Motor neuron (in vitro differentiated cells): Measurements from ENCODE around the gene PRG3. TPM values are rescaled to one million over a fixed set of nuclear protein-coding genes. Genes with fewer than 3 reads are reported as not detected.

ENCODE experiments used
- ATAC-seq, 8 experiments: fragments of 200-7000 bp; cut with Tn5 transposase; replicated peaks in 6 of 8; 2 replicates each; pipeline ENCODE4 v1.8.0; 2021; ENCODE audit warnings: mild to moderate bottlenecking in 8 of 8, moderate library complexity in 8 of 8
- H3K27ac ChIP-seq, 2 donors: fragments of 250-450 bp; sonication (Bioruptor Pico); 2 replicates each; pipeline ENCODE4 v1.9.0; 2021; ENCODE audit warnings: antibody characterized with exemption in 2 of 2, mild to moderate bottlenecking in 2 of 2, moderate library complexity in 1 of 2
- H3K4me1 ChIP-seq, 2 donors: fragments of 250-450 bp; sonication (Bioruptor Pico); replicated peaks in 1 of 2; 2 replicates each; pipeline ENCODE4 v1.6.1; 2021; ENCODE audit warnings: antibody characterized with exemption in 2 of 2, mild to moderate bottlenecking in 2 of 2, moderate library complexity in 1 of 2
- H3K4me3 ChIP-seq, 5 donors: fragments of 250-450 bp; sonication (Bioruptor Pico); 2 replicates each; pipeline ENCODE4 v1.9.0; 2021; ENCODE audit warnings: antibody characterized with exemption in 5 of 5, mild to moderate bottlenecking in 5 of 5, moderate library complexity in 4 of 5
- WGBS, 10 experiments: fragments of 450-650 bp; shearing (Covaris generic); methylation state at CpG; one replicate each; pipeline ENCODE4 v1.0.0; 2022; 5-methylcytosine and 5-hydroxymethylcytosine counted together
- in situ Hi-C, 9 experiments: fragments of 400-800 bp; cut with MboI; loops; one replicate each; pipeline ENCODE4 v1.15.0; 2021; ENCODE audit warnings: low sequenced_read_pairs in 9 of 9, low pct_unique_long_range_greater_than_20kb in 2 of 9; ENCODE audit not compliant: unreplicated experiment in 9 of 9
- total RNA-seq, 8 experiments: library from RNA; unstranded; fragments of 300-600 nt; gene quantifications; 2 replicates each; pipeline versions ENCODE4 v1.2.3 to v1.2.4, GENCODE V29; 2022

The PRG3 gene
- total RNA-seq, 8 experiments from 2014 or later: not detected

DNA sequence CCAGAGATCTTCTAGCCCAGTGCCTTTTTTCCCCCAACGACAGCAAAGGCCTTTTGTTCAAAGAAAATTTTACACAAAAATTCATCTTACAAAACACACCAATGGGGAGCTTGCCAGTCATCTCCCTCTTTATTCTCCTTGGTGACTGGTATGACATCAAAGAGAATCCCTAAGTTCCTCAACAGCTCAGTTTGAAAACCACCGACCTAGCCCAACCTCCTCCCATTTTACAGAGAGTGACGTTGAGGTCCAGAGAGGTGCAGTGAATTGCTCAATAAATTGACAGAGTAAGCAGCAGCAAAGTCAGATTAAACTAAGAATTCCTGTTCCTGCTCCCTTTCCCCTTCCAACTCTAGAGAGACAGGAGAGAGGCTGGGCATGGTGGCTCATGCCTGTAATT is 38.2 kb upstream of the PRG3 start:
- 83 to 100% (median 91%) methylated on average over 1 to 2 of the region's 3 CpGs; no CpG with 5 or more reads in 6 of the 10 experiments for WGBS, 10 experiments
- Histone ChIP-seq H3K4me3 (no peak overlapping the region), H3K4me1 (no peaks in the 10 kb centered on the region), H3K27ac (no peak overlapping the region)
- no peak for ATAC-seq
- in situ Hi-C loops: no loop called here

DNA sequence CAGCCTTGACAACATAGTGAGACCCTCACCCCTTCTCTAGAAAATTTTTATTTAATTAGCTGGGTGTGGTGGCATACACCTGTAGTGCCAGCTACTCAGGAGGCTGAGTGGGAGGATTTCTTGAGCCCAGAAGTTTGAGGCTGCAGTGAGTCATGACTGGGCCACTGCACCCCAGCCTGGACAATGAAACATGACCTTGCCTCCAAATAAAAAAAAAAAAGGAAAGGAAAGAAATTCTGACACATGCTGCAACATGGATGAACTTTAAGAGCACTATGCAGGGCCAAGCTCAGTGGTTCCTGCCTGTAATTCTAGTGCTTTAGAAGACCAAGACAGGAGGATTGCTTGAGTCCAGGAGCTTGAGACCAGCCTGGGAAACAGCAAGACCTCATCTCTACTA is 37.2 kb upstream of the PRG3 start:
- Histone ChIP-seq H3K4me1 (no peaks in the 10 kb centered on the region), H3K27ac (no peak overlapping the region), H3K4me3 (no peak overlapping the region)
- ATAC-seq: no peak
- in situ Hi-C loops: no loop called here

DNA sequence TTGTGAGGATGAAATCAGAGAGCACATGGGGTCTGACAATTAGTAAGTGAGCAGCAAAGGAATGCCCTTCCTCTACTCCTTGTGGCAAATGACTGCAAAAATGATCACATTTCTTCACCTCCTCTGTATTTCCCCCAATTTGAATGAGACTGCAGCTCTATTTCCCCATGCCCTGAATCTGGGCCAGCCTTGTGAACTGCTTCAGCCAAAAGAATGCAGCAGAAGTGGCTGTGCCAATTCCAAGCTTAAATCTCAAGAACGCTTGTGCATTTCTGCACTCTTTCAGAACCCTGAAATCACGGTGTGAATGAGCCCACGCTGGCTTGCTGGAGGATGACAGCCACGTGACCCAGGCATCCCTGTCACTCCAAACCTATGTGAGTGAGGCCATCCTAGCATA is 36.1 kb upstream of the PRG3 start:
- no peak for ATAC-seq
- WGBS, 10 experiments: 10 to 100% (median 60%) methylated on average over 1 to 3 of the region's 4 CpGs; no CpG with 5 or more reads in 3 of the 10 experiments
- Histone ChIP-seq H3K27ac (no peak overlapping the region), H3K4me3 (no peak overlapping the region), H3K4me1 (no peaks in the 10 kb centered on the region)
- in situ Hi-C loops: no loop called here

DNA sequence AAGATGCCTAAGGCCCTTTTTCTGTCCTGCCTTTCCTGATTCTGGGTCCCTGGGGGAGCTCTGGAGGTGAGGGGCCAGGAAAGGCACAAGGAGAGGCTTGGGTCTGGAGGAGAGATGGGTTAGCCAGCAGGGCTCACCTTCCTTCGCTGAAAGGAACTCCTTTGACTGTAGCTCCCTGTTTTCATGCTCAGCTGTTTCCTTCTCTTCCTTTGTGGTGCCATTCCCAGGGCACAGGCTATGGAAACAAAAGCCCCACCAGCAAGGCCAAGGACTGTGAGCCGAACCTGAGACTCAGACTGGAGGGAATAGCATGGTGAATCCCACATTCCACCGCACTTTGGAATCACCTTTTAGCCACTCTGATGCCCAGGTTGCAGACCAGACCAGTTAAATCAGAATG is 35.5 kb upstream of the PRG3 start:
- Histone ChIP-seq H3K4me3 (no peak overlapping the region), H3K27ac (no peak overlapping the region), H3K4me1 (no peaks in the 10 kb centered on the region)
- no peak for ATAC-seq
- 71 to 89% methylated on average over 2 to 3 of the region's 3 CpGs; no CpG with 5 or more reads in 8 of the 10 experiments for WGBS, 10 experiments
- in situ Hi-C loops: no loop called here

DNA sequence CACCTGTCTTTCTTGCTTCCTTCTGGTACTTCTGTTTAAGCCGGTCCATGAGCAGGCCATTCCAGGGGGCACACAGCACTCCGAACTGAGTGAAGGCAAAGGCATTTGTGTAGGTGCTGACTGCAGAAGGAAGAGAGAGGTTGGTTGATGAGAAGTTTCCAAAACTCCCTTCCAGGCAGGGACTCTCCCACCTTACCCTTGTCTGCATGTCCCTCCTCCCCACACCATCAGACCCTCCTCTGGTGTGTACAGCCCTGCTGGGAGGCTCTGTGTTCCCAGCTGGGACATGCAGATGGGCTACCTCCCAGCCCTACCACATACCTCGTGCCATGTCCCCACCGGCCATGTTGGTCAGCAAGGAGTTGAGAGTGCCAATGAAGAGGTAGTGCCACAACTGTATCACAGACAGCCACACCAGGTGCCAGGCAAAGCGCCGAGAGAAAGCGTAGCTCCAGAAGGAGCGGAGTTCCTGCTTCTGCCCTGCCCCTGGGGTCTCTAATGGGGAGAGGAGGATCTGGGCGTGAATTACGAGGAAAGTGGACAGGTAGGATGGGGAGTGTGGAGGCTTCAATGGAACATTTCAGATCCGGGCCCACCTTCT is 33.8 kb upstream of the PRG3 start:
- no peak for ATAC-seq
- Histone ChIP-seq H3K4me1 (no peaks in the 10 kb centered on the region), H3K4me3 (no peak overlapping the region), H3K27ac (no peak overlapping the region)
- in situ Hi-C loops: no loop called here
- WGBS, 10 experiments: 69 to 100% (median 83%) methylated on average over 1 to 7 of the region's 11 CpGs; no CpG with 5 or more reads in 2 of the 10 experiments

DNA sequence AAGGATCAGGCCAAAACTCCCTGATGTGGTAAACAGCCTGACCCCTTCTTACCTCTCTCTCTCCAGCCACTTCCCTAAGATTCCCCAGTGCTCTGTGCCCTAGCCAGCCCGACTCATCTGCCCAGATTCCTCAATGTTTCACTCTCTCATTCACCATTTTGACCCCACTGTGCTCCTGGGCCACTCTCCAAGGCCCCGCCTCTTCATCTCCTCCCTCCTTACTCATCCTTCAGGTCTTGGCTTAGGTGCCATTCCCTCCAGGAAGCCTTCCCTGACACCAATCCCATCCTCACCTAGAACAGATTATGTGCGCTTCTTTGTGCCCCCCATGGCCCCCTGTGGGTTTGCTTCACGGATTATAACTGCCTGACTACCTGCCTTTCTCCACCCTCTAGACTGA is 32.7 kb upstream of the PRG3 start:
- WGBS, 10 experiments: 43 to 100% (median 78%) methylated on average over 1 to 3 of the region's 4 CpGs; no CpG with 5 or more reads in 3 of the 10 experiments
- H3K4me1 ChIP-seq: no peaks in the 10 kb centered on the region
- ATAC-seq: no peak
- no peak overlapping the region for H3K27ac ChIP-seq
- in situ Hi-C loops: no loop called here
- no peak overlapping the region for H3K4me3 ChIP-seq

DNA sequence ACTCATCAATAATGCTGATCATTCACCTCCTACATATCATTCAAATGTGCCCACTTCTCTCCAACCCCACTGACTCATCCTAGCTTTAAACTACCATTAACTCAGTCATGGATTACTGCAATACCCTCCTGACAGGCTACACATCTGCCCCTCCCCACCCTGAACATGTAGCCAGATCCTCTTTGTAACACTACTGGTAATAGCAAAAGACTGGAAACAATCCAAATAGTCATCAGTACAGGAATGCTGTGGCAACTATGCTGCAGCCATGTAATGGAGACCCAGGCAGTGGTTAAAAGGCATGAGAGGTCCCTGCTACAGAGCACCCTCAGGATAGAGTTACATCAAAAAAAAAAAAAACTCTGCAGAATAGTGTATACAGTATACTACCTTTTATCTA is 29.3 kb upstream of the PRG3 start:
- in situ Hi-C loops: no loop called here
- no peak overlapping the region for H3K4me3 ChIP-seq
- ATAC-seq: no peak
- H3K27ac ChIP-seq: no peak overlapping the region
- no peaks in the 10 kb centered on the region for H3K4me1 ChIP-seq

DNA sequence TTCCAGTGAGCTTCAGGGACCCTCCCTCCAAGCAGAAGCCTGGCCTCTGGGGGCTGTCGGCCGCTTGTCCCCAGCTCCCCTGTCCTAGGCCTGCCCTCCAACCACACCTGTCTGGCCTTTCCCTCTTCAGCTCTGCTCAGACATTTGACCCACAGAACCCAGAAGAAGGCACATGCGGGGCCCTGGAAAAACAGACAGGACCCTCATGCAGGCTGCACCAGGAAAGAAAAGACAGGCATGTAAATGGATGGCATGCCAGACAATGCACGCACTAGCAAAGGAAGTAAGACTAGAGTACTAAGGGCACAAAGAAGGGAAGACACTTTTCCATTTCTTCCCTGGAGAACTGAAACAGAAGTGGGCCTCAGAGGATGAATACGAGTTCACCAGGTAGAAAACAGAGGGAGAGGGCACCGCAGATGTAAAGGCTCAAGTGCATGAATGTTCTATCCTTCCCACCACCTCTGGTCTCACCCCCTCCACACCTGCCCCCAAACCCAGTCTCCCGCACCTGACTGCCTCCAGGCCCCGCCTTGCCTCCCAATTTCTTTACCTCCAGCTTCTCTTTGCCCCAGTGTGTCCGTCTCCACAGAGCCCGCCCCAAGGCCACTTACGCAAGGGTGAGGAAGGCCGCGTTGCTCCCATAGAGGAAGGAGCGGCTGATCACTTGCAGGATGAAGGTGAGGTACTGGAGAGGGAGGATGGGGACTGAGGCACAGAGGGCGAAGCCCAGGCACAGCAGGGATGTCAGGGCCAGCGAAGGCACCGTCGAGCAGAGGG is 28.6 kb upstream of the PRG3 start:
- Histone ChIP-seq H3K4me1 (no peaks in the 10 kb centered on the region), H3K4me3 (no peak overlapping the region), H3K27ac (no peak overlapping the region)
- in situ Hi-C loops: no loop called here
- ATAC-seq: no peak
- 80 to 100% (median 95%) methylated on average over 1 to 11 of the region's 18 CpGs; no CpG with 5 or more reads in 5 of the 10 experiments for WGBS, 10 experiments

DNA sequence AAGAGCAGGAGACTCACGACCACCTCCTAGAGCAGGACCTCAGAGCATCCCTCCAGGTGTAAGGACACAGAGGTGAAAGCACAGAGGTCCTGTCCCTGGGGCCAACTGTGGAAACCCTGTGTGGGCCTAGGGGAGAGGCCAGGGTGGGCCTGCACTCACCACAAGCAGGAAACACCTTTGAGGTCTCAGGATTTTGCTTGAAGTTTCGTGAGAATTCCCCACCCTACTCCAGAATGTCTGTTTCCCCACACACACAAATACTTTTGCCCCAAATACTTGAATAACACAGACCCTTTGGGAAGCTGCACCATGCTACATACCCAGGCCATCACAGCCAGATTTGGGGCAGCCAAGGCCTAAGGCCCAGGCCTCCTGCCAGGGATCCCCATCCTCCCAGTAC is 27.8 kb upstream of the PRG3 start:
- WGBS, 10 experiments: 57 to 100% (median 85%) methylated on average over 1 to 2 of the region's 2 CpGs; no CpG with 5 or more reads in 4 of the 10 experiments
- Histone ChIP-seq H3K4me3 (no peak overlapping the region), H3K27ac (no peak overlapping the region), H3K4me1 (no peaks in the 10 kb centered on the region)
- ATAC-seq: no peak
- in situ Hi-C loops: no loop called here

DNA sequence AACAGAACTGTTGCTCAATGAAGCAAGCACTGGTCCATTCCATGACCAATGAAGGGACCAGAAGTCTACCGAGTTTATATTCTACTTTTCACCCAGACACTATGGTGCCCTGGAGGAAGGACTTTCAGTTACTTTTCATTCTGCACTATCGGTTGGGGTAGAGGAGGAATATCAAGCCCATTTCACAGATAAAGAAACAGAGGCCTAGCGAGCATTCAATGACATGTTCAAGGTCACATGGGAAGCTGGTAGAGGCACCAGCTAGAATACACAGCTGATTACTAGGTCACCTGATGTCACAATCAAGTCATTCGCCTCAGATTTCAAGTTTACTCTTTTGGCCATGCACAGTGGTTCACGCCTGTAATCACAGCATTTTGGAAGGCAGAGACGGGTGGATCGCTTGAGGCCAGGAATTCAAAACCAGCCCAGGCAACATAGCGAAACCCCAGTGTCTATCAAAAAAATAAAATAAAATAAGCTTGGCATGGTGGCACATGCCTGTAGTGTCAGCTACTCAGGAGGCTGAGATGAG is 27.1 kb upstream of the PRG3 start:
- WGBS, 10 experiments: 71 to 100% (median 100%) methylated on average over 1 to 8 of the region's 8 CpGs; no CpG with 5 or more reads in 3 of the 10 experiments
- no peak for ATAC-seq
- no peaks in the 10 kb centered on the region for H3K4me1 ChIP-seq
- H3K4me3 ChIP-seq: no peak overlapping the region
- H3K27ac ChIP-seq: no peak overlapping the region
- in situ Hi-C loops: no loop called here

DNA sequence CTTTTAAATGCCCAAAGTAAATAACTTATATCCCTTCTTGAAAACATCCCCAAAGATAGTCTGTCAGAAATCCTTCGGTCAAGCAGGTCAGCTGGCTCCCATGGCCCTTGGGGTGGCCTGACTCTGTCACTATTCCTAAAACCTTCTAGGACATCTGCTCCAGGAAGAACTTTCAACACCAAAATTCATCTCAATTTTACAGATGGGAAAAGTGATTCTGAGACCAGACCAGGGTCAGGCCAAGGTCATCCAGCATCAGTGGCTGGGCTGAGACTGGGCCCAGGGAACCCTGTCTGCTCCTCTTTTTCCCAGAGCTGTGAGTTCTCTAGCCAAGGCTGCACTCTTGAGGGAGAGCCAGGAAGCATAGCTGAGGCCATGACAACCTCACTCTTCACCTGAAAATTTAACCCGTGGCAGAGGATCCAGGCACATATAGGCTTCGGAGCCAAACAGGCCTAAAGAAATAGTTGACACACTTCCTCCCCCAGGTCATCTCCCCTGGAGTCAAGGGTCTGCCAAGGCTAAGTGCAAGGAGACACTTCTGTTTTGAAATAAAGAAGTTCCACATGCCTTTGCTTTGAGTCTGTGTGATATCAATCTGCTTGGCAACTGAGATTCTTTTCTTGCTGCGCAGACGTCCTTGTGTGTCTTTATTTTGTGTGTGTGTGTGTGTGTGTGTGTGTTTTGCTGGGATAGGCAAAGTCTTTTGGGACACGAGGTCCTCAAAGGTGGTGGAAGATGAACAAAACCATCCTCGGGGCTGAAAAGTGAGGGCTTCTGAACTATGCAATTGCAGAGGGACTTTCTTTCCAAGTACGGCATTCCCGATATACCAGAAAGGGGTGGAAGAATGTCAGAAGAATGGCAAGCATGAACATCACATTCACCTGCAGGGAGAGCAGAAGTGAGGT is 26.3 kb upstream of the PRG3 start:
- H3K27ac ChIP-seq: no peak overlapping the region
- in situ Hi-C loops: no loop called here

DNA sequence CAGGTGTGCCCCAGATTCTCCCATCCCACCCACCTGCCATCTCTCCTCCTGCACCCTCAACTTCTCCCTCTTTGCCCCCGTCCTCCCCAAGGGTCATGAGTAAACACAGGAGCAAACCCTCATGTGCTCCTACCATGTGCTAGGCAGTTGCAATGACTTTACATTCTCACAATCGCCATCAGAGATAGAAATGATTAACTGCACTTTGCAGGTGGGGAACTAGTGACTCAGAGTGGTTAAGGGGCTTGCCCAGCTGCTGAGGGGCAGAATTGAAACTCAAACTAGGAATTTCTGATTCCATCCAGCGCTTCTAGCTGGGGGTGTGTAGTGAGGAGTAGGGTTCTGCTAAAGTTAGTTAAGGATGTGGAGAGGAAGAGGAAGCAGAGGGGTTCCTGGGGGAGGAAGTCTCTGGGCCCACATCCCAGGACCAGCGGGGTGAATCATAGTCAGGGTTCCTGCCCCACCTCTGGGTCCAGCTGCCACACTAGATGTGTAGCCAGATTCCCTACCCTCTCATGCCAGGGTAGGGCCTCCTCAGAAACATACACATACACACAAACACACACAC is 25.5 kb upstream of the PRG3 start:
- ATAC-seq: no peak
- 100% methylated on average over 1 of the region's 4 CpGs; no CpG with 5 or more reads in 9 of the 10 experiments for WGBS, 10 experiments
- H3K4me1 ChIP-seq: no peaks in the 10 kb centered on the region
- no peak overlapping the region for H3K4me3 ChIP-seq
- in situ Hi-C loops: no loop called here
- no peak overlapping the region for H3K27ac ChIP-seq

More for the DNA sequence above, 26.3 kb upstream of the PRG3 start:
- ATAC-seq: peak in 1 of 8 experiments; percentile 71
- WGBS, 10 experiments: 55 to 100% (median 90%) methylated on average over 1 to 6 of the region's 9 CpGs; no CpG with 5 or more reads in 1 of the 10 experiments
- H3K4me3 ChIP-seq: no peak overlapping the region
- no peaks in the 10 kb centered on the region for H3K4me1 ChIP-seq
